Psoas muscle (tissue), 8 donors: ENCODE data around the gene TNNI3K. TPM values are rescaled to one million over a fixed set of nuclear protein-coding genes. Genes with fewer than 3 reads are reported as not detected.

ENCODE experiments used
- ATAC-seq, 4 donors: fragments of 200-7000 bp; cut with Tn5 transposase; one replicate each; pipeline ENCODE4 v1.9.1; 2020; ENCODE audit warnings: moderate library complexity in 3 of 4, mild to moderate bottlenecking in 2 of 4
- DNase-seq, 2 donors: peaks; one replicate each; pipeline ENCODE4 v3.0.0-alpha.2; 2020
- H3K27ac ChIP-seq: fragments of 200-600 bp; one replicate; pipeline ENCODE4 v1.8.0; 2022
- H3K27me3 ChIP-seq, 3 donors: fragments of 200-600 bp in 1 of 3; one replicate each; pipeline versions ENCODE4 v1.6.1 to v1.8.0; 2013 to 2022; ENCODE audit warnings: low read length in 2 of 3, mild to moderate bottlenecking in 2 of 3, moderate library complexity in 1 of 3; ENCODE audit not compliant: insufficient read depth in 3 of 3
- H3K36me3 ChIP-seq, 2 donors: fragments of 200-600 bp in 1 of 2; one replicate each; pipeline versions ENCODE4 v1.6.1 to v1.8.0; 2013 to 2022; ENCODE audit warnings: low read depth in 1 of 2, mild to moderate bottlenecking in 1 of 2, moderate library complexity in 1 of 2; ENCODE audit not compliant: insufficient read depth in 1 of 2
- H3K4me1 ChIP-seq: fragments of 200-600 bp; one replicate; pipeline ENCODE4 v1.8.0; 2022
- H3K4me3 ChIP-seq: fragments of 200-600 bp; one replicate; pipeline ENCODE4 v1.8.0; 2022; ENCODE audit warnings: mild to moderate bottlenecking
- H3K9me3 ChIP-seq: fragments of 200-600 bp; one replicate; pipeline ENCODE4 v1.8.0; 2022
- WGBS, 3 donors: extraction: QIAGEN DNeasy Blood & Tissue Kit; methylation state at CpG; one replicate each; pipeline versions ENCODE4 v1.1.6 to v1.1.7; 2013; 5-methylcytosine and 5-hydroxymethylcytosine counted together
- intact Hi-C, 2 donors: fragments of 100-400 bp; cut with DNase I; formaldehyde crosslinking; loops; one replicate each; pipeline versions ENCODE4 v1.11.0 to v1.14.2; 2022
- polyA plus RNA-seq, 3 donors: library from polyadenylated mRNA; stranded (reverse); fragments of 200-250 nt; gene quantifications; one replicate each; pipeline ENCODE4 v1.2.3, GENCODE V29; 2013
- total RNA-seq, 4 donors: library from RNA; stranded (reverse); fragmentation: NEBNext Ultra II Directional in 2 of 4; extraction: Animal tissue kit (Norgen Biotek cat#: 25700) in 2 of 4; gene quantifications; one replicate each; pipeline versions ENCODE4 v1.2.1 to v1.2.4, GENCODE V29; 2021 to 2023
- TF ChIP-seq, protein P1 (sequence below): fragments of 200-600 bp; IDR thresholded peaks from one replicate; pipeline ENCODE4 v1.8.0; 2022; ENCODE audit warnings: antibody characterized with exemption
- donor health status: healthy with polysubstance abuse.
- donor health status: DM: no; HTN: no; CAD: no; lungs with moderate emphysema.
- donor health status: Bipolar disorder and iron deficiency.
- donor health status: healthy.
- donor health status: DM: yes; HTN: yes; CAD: no.
- donor health status: DM: no; HTN: no; CAD: no.
- donor health status: DM: no; HTN: no; CAD: no.
- donor health status: DM: yes; HTN: yes; CAD: no.

Gene TNNI3K
- total and polyA plus RNA-seq, 7 donors, result 0.12 to 2.4 (median 1.2) TPM

DNA sequence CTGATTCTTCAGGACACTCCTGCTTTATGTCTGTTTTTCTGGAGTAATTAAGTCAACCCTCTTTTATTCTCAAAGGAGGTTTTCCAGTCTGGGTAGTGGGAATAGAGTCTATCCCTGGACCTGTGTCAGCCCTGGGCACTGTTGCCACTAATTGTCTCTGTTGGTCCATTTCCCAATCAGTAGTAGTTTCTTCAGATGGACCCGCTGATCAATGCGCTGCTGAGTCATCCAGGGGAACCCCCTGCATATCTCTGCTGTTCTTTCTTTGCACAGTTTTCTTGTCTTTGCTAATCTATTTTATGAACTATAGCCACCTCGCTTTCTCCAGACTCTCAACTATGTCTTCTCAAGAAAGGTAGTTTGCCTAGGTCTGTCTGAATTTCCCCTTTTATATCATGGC, 82.5 kb downstream of the TNNI3K start:
- TF ChIP-seq, protein P1, sequence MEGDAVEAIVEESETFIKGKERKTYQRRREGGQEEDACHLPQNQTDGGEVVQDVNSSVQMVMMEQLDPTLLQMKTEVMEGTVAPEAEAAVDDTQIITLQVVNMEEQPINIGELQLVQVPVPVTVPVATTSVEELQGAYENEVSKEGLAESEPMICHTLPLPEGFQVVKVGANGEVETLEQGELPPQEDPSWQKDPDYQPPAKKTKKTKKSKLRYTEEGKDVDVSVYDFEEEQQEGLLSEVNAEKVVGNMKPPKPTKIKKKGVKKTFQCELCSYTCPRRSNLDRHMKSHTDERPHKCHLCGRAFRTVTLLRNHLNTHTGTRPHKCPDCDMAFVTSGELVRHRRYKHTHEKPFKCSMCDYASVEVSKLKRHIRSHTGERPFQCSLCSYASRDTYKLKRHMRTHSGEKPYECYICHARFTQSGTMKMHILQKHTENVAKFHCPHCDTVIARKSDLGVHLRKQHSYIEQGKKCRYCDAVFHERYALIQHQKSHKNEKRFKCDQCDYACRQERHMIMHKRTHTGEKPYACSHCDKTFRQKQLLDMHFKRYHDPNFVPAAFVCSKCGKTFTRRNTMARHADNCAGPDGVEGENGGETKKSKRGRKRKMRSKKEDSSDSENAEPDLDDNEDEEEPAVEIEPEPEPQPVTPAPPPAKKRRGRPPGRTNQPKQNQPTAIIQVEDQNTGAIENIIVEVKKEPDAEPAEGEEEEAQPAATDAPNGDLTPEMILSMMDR, result no peak
- no peaks in the 10 kb centered on the region for H3K4me1 ChIP-seq
- H3K4me3 ChIP-seq, result no peak overlapping the region
- no peaks in the 10 kb centered on the region for H3K27me3 ChIP-seq
- H3K36me3 ChIP-seq, result no peaks in the 10 kb centered on the region
- no peak for DNase-seq
- H3K9me3 ChIP-seq, result no peaks in the 10 kb centered on the region
- 91 to 100% (median 93%) methylated on average over 3 of the region's 3 CpGs for WGBS, 3 donors
- intact Hi-C loops, result loop anchor here in 1 of 2 donors (5.0 kb wide), 1 partner anchor 1720 kb away; no protein-coding TSS in a partner anchor
- no peak for ATAC-seq
- H3K27ac ChIP-seq, result no peak overlapping the region

DNA sequence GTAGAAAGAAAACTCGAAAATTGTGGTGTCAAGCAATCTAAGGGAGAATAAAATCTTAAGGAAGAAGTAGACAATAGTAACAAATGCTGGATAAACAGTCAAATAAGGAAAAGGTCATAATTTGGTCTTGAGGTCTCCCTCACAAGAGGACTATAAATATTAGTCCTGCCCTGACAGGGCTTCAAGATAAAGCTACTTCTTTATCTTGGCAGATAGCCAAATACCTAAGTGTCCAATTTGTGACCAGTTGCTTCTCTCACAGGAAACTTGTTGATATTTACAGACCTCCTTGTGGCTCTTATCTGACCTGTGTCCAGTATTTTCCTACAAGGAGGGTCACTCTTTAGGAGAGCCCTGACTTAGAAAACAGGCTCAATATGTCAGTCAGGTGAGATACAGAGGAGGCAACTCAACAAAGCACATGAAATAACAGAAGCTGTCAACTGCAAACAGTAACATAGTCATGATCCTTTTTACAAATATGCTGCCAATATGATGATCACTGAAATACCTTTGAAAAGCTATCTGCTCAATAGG, 88.8 kb downstream of the TNNI3K start:
- WGBS, 3 donors, result 71 to 79% (median 76%) methylated on average over 1 of the region's 1 CpG
- DNase-seq (no peak), ATAC-seq (no peak)
- TF ChIP-seq, protein P1, result no peak
- Histone ChIP-seq H3K27ac (no peak overlapping the region), H3K36me3 (no peaks in the 10 kb centered on the region), H3K4me3 (no peak overlapping the region), H3K4me1 (no peaks in the 10 kb centered on the region), H3K27me3 (no peaks in the 10 kb centered on the region), H3K9me3 (no peaks in the 10 kb centered on the region)
- intact Hi-C loops, result no loop called here

DNA sequence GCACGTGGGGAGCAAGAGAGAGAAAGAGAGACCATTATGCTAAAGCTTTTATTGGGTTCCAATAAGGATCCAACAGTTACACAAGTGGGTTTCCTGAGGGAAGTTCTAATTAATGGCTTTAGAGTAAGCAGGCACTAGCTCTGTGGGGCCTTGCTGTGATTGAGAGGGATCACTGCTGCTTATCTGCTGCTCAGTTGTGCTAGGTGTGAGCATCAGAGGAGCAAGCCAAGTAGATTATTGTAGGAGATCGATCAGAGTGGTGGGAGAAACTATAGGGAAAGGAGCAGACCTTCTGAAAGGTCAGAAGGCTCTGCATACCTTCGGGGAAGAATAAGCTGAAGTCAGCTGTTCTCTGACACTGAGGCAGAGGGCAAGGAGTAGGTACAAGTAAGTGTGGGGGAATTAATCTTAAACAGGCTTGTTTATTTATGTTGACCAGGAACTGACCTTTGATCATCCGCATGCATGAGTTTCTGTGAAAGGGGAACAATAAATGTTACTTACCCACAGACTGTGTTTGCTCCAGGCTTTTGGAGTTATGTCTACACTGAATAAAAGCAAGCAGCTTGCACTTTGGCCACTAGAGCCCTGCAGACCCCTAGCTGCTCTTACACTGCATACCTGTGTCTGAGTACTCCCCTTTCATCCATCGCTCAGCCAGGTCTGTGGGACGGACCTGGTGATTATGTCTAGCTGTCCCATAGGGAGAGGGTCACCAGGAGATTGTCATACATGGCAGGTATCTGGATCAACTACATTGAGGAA, 89.7 kb downstream of the TNNI3K start:
- Histone ChIP-seq H3K4me3 (no peak overlapping the region), H3K36me3 (no peaks in the 10 kb centered on the region), H3K9me3 (no peaks in the 10 kb centered on the region), H3K27me3 (no peaks in the 10 kb centered on the region), H3K4me1 (no peaks in the 10 kb centered on the region), H3K27ac (no peak overlapping the region)
- ATAC-seq (no peak), DNase-seq (no peak)
- 82 to 84% (median 82%) methylated on average over 6 of the region's 6 CpGs for WGBS, 3 donors
- TF ChIP-seq, protein P1, result no peak
- intact Hi-C loops, result no loop called here

DNA sequence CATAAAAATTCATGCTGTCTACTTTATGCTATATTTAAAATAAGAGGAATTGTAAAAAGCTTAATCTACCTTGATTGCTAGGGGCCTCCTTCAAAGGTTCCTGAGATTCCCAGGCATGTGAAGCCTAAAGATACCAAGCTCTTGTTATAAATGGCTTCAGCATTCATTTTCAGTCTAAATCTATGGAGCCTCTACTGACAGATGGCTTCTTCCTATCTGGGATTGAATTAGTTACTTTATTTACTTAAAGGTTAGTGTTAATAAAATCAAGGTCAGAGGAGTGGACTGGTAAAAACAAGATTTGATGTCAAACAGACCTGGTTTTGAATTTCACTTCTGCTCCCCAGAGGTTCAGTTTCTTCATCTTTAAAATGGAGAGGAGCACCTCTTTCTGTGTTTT, 93.7 kb downstream of the TNNI3K start:
- H3K36me3 ChIP-seq, result no peaks in the 10 kb centered on the region
- no peaks in the 10 kb centered on the region for H3K9me3 ChIP-seq
- intact Hi-C loops, result no loop called here
- no peak for DNase-seq
- no peak overlapping the region for H3K4me3 ChIP-seq
- H3K27ac ChIP-seq, result no peak overlapping the region
- H3K4me1 ChIP-seq, result no peaks in the 10 kb centered on the region
- ATAC-seq, result no peak
- H3K27me3 ChIP-seq, result no peaks in the 10 kb centered on the region
- TF ChIP-seq, protein P1, result no peak
